DMS153 treated with DMSO at 0.1 percent for 48 hours (cell line): ENCODE results near the gene SYMPK.

Source experiments
- DNase-seq: peaks from one replicate; lab custom pipeline; 2025; ENCODE audit not compliant: unreplicated experiment; lab: John Stamatoyannopoulos, UW

The SYMPK gene

DNA sequence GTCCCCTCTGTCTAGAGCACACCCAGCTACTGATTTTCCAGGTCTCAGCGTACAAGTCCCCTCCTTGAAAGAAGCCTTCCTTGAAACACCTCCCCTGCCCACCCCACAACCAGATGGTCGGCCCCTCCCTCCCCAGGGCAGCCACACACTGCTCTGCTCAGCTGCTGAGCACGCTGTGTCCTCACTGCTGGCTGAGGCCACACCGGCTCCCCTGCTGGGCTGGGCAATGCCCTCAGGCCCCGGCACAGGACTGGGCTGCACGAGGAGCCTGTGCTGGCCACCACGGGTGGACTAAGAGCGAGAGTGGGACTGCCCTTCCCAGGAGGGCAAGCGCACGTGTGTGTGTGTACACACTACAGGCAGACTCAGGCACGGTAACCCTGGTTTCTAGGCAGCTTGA is 36.0 kb downstream of the SYMPK start:
- no peak for DNase-seq

DNA sequence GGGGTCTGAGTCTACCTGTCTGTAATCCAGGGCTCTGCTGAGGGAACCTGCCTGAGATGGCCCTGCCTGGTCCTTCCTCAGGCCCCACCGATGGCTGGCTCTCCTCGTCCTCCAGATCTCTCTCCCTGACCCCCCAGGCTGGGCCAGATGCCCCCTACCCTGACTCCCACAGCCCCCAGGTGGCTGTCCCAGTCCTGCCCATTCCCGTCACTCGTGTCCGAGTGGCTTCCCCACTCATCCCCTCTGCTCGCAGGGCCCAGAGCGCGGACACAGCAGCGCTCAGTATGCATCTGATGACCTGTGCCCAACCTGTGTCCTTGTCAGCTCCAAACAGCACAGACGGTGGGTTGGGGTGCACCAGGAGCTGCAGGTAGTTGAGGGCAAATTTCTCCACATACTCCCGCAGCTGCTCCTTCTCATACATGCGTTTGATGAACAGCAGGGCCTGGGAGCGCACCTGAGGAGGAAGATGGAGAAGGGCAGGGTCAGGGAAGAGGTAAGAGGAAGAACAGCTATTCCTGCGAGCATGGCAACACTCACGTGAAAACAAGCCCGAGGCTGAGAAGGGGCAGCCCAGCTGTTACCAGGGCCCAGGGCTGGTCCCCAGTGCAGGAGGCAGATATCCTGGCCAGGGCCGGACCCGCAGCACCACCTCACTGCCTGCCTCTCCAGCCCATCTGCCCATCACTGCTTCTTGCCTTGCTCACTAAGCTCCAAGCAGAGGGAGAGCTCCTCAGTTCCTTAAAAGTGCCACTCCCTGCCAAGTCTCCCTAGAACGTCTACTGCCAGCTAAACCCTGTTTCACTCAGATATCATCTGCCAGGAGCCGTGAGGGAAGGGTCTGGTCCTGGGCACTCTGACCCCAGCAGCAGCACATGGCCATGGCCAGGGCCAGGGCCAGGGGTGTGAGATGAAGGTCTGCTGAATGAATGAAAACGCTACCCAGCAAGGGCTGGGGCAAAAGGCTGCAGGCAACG is 36.7 kb downstream of the SYMPK start:
- no peak for DNase-seq

- DNase-seq: no peak
These were observed 37.7 kb downstream of the SYMPK start for GRCh38 chr19:45825263-45825605.

- DNase-seq: no peak
These were observed 38.2 kb downstream of the SYMPK start for GRCh38 chr19:45824531-45825262.

GRCh38 chr19:45824041-45824471 is 38.9 kb downstream of the SYMPK start:
- DNase-seq: peak; percentile 44

GRCh38 chr19:45823182-45823581 is 39.8 kb downstream of the SYMPK start:
- DNase-seq: no peak

- no peak for DNase-seq
These were observed 40.2 kb downstream of the SYMPK start for GRCh38 chr19:45822716-45823115.

GRCh38 chr19:45821570-45821969 is 41.4 kb downstream of the SYMPK start:
- DNase-seq: no peak

GRCh38 chr19:45821103-45821521 is 41.8 kb downstream of the SYMPK start:
- DNase-seq: no peak

GRCh38 chr19:45820413-45821102 is 42.4 kb downstream of the SYMPK start:
- DNase-seq: peak; percentile 33

- DNase-seq: no peak
These were observed 43.2 kb downstream of the SYMPK start for GRCh38 chr19:45819769-45820168.

DNA sequence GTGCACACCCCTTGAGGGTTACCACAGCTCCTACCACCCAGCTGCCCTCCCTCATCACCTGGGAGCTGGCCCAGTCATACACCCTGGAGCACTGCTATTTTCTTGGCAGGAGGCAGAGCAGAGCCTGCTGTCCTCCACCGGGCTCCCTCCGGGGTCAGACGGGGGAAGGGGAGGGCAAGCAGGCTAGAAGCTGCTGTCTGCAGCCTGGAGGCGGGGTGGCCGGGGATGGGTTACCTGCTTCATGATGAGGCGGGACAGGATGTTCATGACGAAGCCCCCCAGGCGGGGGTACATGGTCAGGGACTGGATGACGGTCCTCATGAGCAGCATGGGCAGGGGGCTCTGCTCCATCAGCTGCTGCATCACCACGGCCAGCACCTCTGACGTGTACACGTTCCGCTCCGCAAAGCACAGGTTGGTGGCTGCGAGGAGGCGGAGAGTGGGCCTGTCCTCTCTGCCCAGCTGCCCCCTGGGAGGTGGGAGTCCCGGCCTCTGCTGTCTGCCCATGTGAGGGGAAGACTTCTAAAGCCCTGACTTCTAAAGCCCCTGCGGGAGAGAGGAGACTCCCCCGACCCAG is 45.1 kb downstream of the SYMPK start:
- no peak for DNase-seq

DNA sequence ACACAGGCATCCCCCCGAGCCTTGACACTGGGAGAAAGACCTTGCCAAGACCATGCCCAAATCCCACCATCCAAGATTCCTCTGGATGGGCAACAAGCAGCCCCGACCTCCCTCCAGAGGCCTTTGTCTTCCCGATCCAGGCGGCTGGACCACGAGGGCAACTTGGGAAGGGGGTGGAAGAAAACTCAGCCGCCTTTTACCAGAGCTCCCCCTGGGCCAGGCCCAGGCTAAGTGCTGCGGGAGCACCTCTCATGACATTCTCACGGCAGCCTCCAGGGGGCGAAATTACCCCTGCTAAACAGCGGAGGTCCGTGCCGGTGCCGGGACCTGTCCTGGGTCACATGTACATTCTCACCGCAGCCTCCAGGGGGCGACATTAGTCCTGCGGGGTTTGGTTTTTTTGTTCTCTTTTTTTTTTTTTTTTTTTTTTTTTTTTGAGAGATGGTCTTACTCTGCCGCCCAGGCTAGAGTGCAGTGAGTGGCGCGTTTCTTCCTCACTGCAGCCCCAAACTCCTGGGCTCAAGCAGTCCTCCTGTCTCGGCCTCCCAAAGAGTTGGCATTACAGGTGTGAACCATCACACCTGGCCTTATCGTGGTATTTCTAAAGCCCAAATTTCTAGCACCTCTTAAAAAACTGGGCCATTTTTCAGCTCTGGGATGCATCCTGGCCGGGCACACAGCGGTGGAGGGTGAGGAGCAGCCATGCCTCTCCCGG is 45.8 kb downstream of the SYMPK start:
- peak; percentile 78 for DNase-seq

DNA sequence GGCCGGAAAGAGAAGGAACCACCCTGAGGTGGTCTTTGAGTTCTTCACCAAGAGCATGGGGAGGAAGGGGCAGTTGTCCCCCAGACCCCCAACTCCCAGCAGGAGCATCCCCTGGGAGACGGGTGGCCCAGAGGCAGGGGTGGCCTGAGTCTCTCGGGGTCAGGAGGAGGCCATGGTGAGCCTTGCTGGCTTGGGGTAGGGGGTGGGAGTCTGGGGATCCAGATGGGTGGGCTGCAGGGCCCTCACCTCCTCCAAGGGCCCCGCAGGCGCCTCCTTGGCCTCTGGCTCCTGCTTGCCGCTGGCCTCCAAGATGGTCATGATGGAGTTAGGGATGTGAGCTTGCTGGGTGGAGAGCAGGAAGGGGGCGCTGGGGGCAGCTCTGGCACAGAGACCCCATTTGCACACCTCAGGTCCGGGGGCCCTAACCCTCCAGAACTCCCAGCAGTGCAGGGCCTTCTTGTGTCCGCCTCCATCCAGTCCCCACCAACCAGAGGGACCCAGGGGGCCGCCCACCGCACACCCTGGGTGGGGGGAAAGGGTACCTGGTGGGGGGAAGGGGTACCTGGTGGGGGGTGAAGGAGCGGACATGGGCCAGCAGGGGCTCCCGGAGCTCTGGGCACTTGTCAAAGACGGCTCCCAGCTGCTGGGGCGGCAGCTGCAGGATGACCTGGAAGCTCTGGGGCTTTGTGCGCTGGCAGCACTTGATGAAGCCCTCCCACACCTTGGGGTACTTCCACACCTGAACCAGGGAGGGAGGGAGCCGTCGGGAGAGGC is 46.5 kb downstream of the SYMPK start:
- no peak for DNase-seq

DNA sequence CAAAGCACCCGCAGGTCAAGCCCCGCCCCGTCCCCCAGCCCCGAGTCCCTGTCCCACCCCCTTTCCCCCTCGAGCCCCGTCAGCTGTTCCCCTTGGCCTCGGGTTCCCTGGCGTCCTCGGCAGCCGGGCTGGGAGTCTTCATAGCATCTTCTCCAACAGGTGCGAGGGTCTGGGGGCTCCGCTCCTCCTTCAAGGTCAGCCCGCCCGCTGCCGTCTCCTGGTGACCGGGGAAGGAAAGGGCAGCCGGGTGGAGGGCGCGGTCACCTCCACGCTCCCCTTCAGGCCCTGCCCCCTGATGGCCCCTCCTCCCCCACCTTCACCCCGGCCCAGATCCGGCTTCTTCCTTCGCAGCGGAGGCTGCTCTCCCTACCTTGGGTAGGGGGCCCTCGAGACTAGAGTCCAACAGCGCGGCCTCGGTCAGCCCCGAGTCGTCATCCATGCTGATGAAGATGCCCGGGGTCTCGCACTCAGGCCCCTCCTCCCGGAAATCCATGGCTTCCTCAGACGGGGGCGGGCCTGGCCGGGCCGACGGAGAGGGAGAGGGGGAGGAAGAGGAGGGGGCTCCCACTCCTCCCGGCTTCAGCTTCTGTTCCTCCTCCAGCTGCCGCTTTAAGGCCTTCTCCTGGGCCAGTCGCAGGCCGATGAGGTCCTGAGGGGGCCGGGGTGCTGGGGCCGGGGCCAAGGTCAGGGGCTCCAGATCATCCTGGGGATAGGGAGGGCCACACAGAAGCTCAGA is 47.3 kb downstream of the SYMPK start:
- DNase-seq: no peak

DNA sequence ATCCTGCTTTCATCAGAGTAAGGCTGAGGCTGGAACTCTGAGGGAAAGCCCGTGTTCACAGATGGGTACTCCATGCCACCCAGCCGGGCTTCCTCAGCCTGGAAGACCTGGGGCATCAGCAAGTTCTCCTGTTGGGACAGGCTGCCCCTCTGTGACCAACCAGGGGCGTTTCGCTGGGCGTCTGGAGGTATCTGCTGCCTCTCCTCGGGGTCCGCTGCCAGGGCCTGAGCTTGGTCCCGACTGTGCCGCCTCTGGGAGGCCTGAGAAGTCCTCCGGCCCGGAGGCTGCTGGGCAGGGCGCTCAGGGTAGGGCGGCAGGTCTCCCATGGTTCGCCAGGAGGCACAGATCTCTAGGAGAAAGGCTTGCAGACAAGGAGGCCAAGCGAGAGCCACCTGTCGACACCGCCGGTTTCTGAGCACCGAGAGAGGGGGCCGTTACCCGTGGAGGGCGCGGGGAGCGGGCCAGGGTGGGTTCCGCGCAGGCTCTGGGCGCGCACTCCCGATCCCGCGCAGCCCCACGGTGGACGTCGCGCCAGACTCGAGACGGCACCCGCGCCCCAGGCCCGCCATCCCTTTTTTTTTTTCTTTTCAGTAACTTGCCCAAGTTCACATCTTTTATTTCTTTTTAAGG is 48.0 kb downstream of the SYMPK start, which contains the start of gene RSPH6A:
TSS of gene RSPH6A (minus strand) at position 458 of the 630 bp plus-strand sequence. CDS start at position 326, 132 bp downstream.
- DNase-seq: no peak

- DNase-seq: no peak
These were observed 48.7 kb downstream of the SYMPK start for GRCh38 chr19:45814166-45814780.

GRCh38 chr19:45812297-45812696 is 50.6 kb downstream of the SYMPK start:
- no peak for DNase-seq
